COLO829 (cell line): ENCODE results near the gene BANF2.
A peak's percentile ranks its signal among the peaks of the same experiment; 100 is the strongest.

Experiments
- DNase-seq: peaks from one replicate; pipeline ENCODE4 v3.0.0; 2012; ENCODE audit warnings: low spot score

The BANF2 gene

DNA sequence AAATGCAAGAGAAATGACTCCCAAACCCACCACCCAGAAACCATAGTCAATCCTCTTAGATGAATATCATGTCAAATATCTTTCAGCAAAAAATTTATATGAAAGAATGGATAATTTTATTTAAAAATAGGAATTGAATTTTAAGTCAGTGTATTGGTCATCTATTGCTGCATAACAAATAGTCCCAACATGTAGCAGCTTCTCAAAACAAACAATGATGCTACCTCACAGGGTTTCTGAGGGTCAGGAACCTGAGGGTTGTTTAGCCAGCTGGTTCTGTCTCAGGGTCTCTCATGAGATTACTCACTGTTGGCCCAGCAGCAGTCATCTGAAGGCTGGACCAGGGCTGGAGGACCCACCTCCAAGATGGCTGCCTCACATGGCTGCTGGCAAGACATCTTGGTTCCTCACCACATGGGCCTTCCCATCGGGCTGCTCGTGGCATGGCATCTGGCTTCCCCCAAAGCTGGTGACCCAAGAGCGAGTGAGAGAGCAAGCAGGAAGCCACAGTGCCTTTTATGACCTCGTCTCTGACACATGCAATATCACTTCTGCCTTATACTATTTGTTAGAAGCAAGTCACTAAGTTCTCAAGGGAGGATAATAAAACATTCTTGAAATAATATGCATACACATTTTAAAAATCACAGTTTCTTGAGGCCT, 36.3 kb downstream of the BANF2 start:
- DNase-seq = no peak

DNA sequence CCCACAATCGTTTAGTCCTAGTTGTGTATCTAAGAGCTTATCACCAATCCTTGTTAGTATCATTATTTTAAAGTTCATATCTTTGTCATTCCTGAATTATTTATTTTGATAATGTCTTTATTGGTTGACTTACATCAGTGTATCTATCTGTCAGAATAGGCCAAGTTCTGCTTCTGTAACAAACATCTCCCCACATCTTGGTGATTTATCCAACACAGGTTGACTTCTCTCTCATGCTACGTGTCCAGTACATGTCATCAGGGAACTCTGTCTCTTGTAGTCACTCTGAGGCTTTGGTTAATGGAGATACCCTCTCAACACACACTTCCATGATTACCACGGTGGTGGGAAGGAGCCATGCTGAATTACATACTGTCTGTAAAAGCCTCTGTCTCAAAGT, 38.4 kb downstream of the BANF2 start:
- no peak for DNase-seq

DNA sequence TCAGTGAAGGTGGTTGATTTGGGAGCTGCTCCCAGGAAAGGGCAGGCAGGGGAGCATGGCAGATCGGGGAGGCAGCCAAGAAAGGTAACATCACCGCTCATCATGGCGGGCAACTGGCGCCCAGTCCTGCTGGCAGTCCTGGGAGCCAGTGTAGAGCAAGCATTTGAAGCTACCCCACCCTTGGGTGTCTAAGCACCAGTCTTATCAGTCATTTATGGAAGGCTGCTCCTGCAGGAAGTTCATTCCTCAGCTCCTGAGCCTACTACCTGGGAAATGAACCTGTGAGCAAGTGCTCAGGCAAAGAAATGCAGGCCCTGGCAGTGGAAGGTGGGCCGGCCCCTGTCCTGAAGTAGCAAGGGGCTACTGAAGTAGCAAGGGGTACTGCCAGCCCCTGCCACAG, 41.5 kb downstream of the BANF2 start:
- DNase-seq = no peak

DNA sequence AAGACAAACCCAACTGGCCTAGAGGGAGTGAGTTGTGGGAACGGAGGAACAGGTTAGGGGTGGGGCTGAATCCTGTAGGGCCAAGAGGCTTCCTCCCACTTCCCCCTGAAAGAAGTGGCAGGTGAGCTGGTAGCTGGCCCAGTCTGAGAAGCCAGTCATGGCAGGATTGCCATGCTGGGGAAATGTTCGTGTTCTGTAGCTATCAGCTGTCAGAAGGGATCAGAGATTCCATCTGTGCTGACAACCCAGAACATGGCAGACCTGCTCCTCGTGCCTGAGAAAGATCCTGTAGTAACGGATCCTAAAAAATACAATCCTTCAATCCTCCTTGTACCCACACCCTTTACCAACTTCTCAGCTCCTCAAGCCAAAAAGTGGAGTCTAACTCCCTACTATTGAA, 43.0 kb downstream of the BANF2 start:
- DNase-seq = no peak

DNA sequence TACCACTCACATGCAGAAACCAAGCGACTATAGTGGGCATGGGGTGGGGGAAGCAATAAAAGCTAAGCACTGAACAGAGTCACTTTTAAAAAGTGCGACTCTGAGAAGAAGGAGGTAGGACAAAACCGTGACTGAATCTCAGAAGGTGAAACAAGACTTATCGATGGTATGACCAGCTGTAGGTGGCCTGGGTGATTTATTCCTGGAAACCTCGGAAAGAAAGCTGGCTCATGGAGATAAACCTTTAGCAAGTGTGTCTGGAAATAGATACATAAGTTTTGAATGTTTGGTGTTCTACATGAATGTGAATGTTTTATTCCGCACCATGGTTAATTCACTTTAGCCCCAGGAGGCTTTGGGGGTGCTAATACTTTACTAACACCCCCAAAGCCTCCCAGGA, 43.9 kb downstream of the BANF2 start:
- DNase-seq = no peak

DNA sequence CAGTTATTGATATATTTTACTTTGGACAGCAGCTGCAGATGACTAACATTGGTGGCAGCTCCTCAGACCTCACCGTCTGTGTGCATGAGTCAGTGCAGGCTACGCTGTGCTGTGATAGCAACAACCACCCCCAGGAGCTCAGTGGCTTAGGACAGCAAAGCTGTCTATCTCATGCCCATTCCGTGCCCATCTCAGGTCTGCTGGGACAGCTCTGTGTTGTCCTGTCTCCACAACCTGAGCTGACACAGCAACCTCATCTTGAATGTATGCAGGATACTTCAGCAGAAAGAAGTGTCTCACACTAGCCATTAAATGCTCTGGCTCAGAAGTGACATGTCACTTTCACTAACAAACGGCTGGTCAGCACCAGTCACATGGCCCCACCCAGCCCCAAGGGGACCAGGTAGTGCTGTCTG, 47.7 kb downstream of the BANF2 start:
- DNase-seq = no peak

DNA sequence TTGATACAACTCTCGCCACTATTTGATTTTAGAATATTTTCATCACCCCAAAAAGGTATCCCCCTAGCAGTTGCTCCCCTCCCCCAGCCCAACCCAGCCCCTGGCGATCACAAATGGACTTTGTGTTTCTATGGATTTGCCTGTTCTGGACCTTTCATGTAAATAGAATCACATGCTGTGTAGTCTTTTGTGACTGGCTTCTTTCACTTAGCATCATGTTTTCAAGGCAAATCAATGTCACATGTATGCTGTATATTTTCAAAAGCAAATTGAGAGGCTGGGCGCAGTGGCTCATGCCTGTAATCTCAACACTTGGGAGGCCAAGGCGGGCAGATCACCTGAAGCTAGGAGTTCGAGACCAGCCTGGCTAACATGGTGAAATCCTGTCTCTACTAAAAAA, 48.5 kb downstream of the BANF2 start:
- no peak for DNase-seq

DNA sequence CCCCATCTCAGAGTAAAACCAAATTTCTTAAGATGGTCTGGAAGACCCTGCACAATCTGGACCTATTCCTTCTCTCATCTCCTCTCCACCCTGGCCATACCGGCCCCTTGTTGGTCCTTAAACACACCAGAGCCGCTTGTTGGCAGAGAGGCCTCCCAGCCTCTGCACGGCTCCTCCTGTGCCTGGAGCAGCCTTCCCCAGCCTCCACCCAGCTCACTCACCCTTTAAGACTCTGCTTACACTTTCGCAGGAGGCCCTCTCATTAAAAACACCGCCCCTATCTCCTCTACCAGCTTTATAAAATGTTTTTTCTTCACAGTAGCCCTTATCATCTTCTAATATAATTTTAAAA, 49.8 kb downstream of the BANF2 start:
- no peak for DNase-seq

DNA sequence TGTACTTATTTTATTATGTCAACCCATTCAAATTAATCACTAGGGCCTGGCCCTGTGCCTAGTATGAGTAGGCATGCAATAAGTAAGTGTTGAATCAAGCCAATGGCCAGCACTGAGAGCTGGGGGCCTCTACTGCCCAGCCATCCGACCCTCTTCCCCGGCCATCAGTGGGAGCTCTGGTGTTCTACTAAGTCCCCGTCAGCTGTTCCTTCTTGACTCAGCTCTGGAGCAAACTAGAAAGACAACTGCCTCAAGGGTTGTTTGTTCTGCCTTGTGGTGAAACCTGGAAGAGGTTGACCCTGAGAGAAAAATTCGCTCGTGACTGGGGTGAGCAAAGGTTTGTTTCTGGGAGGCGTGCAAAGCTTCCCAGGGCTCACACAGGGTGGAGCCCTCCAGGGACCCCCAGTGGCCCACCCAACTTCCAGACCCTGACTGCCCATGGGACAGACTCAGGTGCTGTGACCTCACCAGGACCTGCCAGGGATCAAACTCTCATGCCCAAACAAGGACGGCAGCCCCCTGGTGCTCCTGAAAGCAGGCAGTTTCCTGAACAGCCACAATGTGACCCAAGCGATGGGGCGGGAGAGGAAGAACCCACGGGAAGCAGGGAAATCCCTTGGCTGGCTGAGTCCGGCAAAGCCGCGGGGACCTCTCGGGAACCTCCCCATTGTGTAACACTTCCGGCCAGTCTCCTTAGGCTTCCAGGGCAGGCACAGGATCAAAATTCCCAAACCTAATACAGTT, 50.4 kb downstream of the BANF2 start:
- no peak for DNase-seq

DNA sequence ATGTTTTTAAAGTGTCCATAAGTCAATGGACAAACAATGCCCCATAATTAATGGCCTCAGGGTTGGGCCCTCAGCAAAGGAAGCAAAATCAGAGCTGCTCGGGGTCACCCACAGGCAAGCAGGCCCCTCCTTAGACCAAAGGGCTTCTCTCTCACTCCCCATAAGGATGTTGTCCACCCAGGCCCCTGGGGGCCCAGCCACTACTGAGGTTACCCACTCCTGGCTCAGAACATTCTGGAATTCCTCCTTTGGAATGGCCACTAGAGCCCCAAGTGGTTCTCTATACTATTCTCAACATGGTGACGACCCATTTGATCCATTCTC, 50.9 kb downstream of the BANF2 start:
- DNase-seq = no peak

DNA sequence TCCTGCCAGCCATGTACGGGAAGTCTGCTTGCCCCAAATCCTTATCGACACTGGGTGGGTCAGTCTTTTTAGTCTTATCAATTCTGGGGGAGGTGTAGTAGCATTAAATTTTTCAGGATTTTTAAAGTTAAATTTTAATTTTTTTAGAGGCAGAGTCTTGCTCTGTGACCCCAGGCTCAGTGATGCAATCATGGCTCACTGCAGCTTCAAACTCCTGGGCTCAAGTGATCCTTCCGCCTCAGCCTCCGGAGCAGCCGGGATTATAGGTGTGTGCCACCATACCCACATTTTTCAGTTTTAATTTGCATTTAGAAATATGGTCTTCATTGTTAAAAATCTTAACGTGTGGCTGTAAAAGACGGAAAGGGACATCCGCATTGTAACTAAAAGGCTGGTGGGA, 51.9 kb downstream of the BANF2 start:
- DNase-seq = no peak

DNA sequence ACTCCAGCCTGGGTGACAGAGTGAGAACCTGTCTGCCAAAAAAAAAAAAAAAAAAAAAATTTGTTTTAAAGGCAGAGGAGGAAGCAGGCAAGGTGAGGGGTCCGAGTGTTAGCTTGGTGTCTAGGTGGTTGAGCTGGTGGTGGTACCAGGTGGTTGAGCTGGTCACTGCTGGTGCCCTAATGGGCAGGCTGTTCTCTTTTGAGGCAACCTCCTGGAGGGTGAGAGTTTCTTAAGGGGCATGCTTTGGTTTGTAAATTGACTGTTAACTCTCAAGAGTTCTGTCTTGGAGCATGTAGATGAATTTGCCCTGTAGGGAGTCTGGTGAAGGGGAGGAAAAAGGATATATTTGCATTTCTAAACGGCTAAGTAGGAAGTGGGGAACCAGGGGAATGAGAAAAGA, 52.7 kb downstream of the BANF2 start:
- no peak for DNase-seq

DNA sequence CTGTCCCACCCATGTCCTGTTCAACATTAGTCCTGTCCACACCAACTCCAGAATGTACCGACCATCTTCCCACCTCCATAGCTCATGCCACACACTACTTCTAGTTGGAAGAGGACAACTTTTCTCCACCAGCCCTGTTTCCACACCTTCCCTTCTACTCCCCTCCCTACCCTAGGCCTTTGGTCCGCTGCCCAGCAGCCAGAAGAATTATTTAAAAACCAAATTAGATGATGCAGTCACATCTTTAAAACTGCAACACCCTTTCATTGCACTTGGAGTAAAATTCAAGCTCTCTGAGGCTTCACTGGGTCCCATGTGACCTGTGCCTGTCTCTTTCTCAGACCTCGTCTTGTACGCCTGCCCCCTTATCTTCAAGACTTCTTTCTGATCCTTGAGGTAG, 53.8 kb downstream of the BANF2 start:
- no peak for DNase-seq

DNA sequence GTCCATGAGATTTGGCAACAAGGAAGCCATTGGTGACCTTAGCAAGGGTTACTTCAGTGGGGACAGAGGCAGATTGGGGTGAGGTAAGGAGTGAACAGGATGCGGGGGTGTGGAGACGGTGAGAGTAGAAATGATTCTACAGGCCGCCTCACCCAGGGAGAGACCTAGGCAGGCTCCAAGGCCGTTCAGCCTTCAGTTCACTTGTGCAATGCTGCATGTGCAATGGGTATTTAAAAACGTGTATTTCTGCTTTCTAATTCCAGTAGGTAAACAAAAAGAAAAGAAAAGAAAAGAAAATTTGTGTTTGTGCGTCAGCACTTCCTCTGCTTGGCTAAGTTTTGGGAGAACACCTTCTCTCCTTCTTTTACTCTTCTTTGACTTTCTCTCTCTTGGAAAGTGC, 56.8 kb downstream of the BANF2 start:
- DNase-seq = no peak

DNA sequence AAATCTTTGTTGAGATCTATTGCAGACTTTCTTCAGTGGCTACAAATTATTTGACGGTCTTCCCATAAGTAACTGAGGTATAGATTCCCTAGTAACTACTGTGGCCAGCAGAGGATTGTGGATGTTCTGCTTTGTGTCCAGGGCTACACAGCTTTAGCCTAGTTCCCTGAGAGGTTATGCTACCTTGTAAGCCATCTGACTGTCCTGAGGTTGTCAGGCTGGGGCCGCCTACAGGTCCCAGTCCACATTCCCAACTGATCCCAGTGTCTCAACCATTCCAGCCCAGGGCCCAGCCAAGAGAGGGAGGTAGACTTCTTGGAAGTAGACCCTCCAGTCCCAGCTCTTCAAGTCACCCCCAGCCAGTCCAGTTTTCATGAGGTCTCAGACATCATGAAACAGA, 57.7 kb downstream of the BANF2 start:
- DNase-seq = no peak

DNA sequence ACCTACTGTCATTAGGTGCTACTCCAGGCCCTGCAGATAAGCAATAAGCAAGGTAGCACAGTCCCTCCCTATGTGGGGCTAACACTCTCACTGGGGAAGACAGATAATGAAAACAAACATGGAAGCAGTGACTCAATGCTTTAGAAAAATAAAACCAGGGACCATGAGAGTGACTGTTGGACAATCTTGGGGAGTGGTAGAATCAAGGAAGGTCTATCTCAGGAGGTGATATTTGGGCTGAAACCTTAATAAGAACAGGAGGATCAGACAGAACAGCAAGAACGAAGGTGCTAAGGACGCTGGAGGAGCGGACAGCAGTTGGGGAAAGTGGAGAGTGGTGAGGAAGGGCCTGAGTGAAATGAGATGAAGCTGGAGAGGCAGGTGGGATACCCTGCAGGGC, 58.2 kb downstream of the BANF2 start:
- DNase-seq = no peak

DNA sequence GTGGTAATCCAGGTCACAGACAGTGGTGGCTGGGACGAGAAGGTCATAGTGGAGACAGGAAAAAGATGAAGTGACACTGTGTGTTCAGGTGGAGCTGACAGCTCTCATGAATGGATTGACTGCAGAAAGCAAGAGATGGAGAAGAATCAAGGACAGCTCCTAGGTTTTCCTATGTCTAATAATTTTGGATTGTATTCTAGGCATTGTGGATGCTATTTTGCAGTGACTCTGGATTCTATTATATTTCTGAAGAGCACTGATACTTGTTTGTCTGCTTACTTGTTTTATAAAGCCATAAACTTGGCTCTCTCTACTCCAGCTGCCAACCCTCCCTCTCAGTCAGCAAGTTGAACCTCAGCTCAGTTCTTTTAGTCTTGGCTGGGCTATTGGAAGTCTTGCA, 58.7 kb downstream of the BANF2 start:
- DNase-seq = no peak

DNA sequence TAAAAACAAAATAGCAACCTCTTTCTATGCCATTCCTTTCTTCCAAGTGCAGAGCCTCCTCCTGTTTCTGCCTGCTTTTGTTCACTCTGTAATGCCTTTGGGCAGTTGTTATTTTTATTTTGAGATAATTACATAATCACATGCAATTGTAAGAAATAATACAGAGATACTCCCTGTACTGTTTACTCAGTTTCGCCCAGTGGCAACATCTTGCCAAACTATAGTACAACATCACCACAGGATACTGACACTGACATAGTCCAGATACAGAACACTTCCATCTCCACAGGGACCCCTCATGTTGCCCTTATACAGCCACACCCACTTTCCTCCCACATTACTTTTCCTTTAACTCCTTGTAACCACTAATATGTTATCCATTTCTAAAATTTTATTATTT, 59.7 kb downstream of the BANF2 start:
- no peak for DNase-seq

DNA sequence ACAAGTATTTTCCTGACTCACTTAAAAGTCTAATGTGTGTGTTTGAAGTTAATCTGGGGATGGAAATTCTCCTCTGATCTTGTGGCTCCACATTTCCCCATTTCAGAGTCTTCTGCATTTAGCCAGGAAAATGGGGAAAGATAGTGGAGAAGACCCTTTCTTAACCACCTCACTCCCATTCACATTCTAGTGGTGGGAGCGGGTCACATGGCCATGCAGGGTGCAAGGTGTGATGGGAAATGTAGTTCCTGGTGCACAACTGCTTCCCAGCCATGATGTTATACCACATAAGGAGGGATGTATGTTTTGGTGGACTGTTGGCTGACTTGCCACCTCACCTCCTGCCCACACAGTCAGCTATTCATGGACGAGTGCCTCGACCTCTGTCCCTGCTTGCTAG, 61.8 kb downstream of the BANF2 start:
- DNase-seq = peak; percentile 42

DNA sequence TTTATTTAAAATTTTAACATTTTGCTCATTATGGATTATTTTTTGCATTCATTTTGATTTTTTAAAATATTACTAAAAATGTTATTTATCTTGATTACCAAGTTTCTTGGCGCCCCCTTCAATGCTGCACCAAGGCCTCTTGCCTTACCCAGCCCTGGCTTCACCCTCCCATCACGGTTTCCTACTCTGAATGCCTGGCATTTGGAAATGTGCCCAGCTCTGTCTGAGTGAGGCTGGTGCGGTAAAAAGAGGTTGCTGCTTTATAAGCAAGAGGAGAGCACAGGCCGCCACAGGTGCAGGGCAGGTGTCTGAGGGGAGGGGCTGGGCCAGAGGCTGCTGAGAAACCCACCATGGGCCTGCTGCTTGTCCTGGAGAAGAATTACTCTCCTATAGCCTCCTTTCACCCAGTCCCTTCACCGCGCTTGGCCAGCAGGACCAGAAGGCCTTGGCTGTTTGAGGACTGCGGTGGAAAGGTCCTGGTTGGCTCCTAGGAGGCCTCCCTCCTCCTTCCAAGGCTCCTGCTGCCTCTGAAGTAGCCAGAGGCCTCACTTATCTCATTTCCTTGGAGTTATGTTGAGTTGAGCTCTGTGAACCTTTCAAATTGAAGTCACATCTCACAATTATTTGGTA, 62.6 kb downstream of the BANF2 start:
- no peak for DNase-seq

DNA sequence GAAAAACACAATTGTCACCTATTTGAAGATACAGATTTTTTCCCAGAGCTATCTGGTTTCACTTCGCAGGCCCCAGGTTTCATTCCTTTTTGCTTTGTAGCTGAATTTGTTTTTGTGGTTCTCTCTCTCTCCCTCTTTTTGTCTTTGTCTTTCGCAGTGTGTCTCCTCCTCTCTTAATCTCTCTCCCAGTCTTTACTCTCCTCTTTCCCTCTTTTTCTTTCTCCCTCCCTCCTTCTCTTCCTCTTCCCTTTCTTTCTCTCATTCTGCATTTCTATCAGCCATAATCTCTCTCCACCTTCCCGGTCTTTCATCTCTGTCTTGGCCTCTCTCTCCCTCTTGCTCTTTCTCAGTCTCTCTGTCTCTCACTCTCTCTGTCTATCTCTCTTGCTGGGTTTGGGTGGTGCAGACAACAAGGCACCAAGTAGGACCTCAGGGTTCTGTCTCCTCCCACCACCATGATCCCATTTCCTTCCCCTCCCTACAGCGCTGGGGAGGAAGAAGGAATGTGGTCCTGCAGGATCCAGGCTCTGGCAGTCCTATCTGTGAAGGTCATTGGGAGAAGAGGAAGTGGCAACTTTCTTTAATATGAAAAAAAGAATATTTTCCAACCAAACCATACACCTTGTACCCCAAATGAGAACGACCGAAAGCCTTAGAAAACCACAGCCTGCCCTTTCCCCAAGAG, 63.2 kb downstream of the BANF2 start:
- DNase-seq = no peak

DNA sequence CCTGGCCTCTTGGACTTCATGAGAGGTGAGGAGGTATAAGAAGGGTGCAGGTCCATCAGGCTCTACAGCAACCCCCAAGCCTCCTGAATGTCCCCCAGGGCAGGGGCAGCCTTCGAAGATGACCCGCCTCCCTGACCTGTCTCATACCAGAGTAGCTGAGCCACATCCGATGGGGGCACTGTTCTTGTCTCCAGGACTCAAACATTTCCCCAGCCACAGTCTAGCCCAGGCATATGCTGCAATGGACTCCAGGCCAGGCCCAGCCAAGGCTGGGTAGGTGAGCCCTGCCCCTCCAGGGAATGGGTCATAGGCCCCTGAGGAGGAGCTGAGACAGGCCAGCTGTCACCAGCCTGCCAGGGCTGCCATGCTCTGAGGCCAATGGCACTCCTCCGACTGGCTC, 65.3 kb downstream of the BANF2 start:
- no peak for DNase-seq

DNA sequence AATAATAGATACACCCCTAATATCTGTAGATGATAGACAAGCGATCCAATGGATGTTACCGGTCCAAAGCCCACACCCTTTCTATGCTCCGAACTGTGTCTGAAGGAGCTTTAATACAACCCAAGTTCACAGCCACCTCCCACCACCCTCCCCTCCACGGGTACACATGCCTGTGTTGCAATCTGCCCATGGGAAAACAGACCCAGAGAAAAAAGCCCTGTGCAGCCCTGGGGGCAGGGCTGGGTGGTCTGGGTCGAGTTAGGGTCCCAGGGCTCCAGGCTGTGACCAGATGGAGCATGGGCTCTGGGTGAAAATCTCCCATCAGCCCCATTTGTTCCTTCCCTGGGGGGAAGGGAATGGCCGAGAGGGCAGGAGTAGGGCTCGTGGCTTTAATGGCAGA, 65.8 kb downstream of the BANF2 start:
- no peak for DNase-seq
